AML-193 (cell line): ENCODE data around the gene RYR1.
A peak's percentile ranks its signal among the peaks of the same experiment; 100 is the strongest.
"Not testable (repeated sequence)": the region's sequence is repeated elsewhere in the genome, so short reads cannot be mapped to it uniquely, and the experiment has no call there.

Experiments
- DNase-seq, 2 experiments: peaks; one replicate each; lab custom pipeline; 2025; lab: John Stamatoyannopoulos, UW

RYR1 gene

DNA sequence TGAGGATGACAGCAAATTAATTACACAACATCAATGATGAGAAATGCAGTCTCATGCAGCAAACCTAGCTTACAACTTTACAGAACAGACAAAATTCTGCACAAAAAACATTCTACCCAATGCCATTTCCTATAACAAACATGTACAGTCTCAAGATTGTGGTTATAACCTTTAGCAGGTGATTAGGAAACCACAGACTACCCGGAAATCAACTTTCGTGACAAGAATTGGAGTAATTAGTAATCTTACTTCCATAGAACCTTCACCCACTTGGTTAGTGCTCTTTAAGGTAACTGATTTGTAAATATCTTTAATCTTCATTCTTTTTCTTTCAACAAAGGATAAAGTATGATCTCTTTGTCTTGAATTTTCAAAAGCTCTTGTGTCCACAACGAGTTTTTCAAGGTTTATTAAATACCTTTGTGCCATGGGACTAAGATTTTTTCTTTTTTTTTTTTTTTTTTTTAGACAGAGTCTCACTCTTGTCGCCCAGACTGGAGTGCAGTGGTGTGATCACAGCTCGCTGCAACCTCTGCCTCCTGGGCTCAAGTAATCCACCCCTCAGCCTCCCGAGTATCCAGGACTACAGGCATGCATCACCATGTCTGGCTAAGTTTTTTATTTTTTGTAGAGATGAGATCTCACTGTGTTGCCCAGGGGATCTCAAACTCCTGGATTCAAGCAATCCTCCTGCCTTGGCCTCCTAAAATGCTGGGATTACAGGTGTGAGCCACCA, 105.5 kb downstream of the RYR1 start:
- no peak for DNase-seq

DNA sequence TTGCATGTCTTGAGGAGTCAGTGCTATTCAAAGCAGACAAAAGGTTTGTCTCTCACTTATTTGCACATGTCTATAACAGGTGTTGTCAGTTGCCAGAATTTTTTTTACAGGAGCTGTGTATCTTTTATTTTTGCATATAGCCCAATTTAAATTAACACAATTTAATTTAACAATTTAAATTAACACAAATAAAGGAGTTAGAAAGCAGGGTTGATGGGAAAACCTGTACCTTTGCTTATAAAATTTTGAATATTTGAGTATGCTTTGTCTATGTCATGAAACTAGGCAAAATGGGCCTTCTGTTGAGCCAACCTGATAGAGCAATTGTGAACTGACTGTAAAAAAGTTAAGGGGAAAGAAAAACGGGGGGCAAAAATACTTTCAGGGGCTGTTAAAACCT, 106.3 kb downstream of the RYR1 start:
- no peak for DNase-seq

DNA sequence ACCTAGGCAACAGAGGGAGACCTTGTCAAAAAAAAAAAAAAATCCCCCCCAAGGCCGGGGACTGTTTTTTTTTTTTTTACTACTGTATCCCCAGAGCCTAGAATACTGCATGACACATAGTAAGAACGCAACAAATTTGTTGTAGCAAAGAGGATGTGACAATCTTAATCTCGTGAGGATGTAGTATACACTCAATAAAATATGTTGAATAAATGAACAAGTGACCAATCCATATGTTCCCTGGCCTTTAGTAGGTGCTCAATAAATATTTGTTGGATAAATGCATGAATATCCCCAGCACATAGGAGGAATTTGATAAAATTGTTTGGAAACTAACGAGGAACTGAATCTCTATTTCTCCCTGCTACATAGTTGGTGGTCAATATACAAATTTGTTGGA, 108.5 kb downstream of the RYR1 start:
- DNase-seq: no peak

DNA sequence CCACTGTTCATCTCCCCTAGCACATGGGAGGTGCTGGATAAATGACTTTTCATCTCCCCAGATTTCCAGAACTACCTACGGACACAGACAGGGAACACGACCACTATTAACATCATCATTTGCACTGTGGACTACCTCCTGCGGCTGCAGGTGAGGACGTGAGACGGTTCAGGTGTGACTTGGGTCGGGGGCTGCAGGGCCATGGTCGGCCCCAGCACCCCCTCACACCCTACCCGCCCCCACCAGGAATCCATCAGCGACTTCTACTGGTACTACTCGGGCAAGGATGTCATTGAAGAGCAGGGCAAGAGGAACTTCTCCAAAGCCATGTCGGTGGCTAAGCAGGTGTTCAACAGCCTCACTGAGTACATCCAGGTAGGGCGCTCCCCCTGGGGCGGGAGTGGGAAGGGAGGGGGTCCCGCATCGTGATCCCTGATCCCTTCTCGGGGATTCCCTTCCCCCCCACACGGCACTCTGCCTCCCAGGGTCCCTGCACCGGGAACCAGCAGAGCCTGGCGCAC, 109.9 kb downstream of the RYR1 start:
- no peak for DNase-seq

DNA sequence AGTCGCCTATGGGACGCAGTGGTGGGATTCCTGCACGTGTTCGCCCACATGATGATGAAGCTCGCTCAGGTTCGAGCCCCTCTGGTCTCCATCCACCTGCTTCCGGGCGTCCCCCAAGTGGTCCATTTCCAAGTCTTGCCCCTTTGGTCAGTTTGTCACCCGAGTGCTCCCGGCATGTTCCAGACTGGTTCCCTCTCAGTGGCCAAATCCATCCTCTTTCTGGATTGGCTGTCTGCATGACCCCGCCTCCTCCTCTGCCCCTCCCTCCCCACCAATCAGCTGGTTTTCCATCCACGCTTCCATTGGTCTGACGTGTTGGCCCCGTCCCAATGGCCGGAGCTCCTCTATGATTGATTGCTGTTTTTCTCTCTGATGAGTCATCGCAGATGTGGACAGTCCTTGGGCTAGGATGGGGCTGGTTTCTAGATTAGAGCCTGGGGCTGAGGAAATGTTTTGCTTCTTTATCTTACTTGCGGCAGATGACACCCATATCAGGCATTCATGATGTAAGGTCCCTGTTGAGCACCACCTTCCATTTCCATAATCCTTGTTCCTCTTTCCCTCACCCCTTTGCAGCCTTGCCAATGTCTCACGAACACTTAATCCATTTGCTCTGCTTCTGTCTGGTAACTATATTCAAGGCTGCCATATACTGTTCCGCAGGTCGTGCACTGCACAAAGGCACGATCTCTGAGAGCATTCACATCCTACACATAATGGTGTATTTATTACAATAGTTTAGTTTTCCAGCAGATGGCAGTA, 110.5 kb downstream of the RYR1 start:
- peak in 1 of 2 experiments; percentile 85 for DNase-seq

DNA sequence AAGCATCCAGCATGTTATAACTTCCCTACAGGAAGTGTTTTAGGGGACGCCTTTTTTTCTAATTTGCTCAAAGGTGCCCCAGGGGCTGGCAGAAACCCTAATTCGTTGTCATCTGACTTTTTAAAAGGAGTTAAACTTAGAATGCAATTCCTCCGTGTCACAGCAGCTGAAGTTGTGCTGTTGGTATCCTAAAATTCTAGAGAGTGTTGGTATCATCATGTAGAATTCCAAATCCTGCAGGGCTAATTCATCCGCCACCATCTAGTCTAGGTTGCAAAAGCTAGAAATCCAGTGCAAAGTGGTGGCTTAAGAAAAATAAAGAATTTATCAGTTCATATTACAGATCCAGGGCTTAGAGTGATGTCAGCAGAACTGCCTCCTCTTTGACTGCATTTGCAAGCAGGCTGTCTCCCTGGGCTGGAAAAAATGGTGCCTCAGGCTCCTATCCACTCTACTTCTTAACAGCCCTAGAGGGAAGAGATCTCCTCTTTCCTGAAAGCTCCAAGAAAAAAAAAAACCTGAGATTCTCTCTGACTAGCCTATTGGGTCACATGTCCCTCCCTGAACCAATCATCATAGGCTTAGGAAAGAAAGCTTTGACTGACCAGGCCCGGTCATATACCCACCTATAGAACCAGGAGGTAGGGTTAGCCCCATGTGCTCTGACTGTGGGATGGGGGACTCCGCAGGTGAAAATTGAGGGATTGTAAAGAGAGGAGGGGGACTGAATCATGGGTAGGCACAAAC, 111.3 kb downstream of the RYR1 start:
- peak in 1 of 2 experiments; percentile 68 for DNase-seq

DNA sequence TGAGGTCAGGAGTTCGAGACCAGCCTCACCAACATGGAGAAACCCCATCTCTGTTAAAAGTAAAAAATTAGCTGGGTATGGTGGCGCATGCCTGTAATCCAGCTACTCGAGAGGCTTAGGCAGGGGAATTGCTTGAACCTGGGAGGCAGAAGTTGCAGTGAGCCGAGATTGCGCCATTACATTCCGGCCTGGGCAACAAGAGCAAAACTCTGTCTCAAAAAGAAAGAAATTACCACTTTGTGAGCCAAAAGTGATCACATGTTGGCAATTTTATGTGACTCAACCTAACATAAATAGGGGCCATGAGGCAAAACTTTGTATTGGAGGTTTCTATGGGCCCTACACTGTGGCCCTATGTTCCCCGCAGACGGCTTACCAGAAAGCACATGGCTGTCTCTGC, 112.1 kb downstream of the RYR1 start:
- DNase-seq: no peak

DNA sequence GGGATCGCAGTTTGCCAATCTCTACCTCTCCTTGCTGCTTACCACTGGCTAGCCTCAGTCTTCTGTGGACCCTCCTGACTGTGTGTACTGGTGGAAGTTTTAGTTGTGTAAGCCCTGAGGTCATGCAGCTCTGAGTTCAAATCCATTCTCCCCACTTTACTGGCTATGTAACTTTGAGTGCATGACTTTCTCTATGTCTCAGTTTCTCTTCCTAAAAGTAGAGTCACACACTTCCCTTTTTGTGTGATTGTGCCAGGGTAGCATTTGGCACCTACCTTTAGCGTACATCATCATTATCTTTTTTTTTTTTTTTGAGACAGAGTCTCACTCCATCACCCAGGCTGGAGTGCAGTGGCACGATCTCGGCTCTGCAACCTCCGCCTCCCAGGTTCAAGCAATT, 113.9 kb downstream of the RYR1 start:
- DNase-seq: no peak

DNA sequence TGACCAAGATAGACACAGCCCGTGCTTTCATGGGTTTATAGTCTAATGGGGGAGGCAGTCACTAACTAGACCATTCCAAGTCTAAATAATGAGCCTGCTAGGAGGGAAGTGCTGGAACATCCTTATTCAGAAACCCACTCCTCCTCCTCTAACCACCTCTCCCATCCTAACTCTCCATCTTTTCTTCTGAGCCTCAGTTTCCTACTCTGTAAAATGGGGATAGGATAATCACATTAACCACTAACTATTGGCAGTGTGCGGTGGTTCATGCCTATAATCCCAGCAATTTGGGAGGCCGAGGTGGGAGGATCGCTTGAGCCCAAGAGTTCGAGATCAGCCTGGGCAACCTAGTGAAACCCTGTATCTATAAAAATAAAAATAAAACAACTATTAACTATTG, 115.6 kb downstream of the RYR1 start:
- DNase-seq: no peak

DNA sequence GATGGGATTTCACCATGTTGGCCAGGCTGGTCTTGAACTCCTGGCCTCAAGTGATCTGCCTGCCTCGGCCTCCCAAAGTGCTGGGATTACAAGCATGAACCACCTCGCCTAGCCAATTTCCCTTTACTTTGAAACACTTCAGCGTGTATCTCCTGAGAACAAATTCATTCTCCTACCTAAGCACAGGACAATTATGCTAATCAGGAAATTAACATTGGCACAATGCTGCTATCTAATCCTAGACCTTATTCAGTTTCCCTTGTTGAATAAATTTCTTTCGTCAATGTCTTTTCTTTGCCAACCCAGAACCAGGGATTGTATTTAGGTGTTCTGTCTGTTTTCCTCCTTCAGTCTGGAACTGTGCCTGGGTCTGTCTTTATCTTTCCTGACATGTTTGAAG, 116.5 kb downstream of the RYR1 start:
- no peak for DNase-seq

DNA sequence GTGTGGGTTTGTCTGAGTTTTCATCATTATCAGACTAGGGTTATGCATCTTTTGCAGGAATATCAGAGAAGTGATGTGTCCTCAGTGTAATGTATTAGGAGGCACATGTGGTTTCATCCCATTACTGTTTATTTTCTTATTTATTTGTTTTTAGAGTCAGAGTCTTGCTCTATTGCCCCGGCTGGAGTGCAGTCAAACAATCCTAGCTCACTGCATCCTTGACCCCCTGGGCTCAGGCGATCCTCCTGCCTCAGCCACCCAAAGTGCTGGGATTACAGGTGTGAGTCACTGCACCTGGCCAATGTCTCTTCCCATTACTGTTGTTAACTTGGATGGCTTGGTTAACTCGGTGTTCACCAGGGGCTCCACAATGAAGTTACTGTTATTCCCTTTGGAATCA, 116.9 kb downstream of the RYR1 start:
- DNase-seq: no peak

DNA sequence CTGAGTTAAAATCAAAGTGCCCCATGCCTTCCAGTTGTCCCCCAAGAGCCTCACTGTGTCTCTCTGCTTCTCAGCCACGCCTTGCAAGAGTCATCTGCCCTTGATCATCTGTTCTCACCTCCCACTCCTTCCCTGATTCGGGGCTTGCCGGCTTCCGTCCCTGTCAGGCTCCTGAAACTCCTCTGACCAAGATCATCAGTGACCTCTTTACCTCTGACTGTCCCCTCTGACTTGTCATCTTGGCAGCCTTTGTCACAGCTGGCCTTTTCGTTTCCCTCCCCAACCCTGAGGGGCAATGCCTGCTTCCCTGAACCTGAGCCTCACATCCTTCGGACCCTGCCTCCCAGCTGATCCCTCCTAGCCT, 117.9 kb downstream of the RYR1 start:
- DNase-seq: no peak

DNA sequence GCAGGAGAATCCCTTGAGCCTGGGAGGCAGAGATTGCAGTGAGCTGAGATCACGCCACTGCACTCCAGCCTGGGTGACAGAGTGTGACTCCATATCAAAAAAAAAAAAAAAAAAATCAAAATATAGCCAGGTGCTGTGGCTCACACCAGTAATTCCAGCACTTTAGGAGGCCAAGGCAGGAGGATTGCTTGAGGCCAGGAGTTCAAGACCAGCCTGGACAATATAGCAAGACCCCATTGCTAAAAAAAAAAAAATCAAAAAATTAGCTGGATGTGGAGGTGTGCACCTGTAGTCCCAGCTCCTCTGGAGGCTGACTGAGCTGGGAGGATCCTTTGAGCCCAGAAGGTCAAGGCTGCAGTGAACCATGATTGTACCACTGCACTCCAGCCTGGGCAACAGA, 119.7 kb downstream of the RYR1 start:
- DNase-seq: not testable (repeated sequence)

DNA sequence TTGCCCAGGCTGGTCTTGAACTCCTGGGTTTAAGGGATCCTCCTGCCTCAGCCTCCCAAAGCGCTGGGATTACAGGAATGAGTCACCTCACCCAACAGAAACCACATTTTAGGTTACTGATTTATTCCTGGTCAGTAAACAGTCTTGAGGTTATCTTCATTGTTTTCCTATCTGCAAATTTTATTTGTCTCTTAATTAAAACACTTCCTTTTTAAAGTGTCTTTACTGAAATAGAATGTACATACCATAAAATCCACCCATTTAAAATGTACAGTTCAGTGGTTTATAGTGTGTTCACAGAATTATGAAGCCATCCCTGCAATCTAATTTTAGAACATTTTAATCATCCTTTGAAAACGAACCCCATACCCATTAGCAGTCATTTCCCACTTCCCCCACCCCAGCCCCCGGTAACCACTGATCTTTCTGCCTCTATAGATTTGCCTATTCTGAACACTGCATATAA, 121.2 kb downstream of the RYR1 start:
- no peak for DNase-seq

DNA sequence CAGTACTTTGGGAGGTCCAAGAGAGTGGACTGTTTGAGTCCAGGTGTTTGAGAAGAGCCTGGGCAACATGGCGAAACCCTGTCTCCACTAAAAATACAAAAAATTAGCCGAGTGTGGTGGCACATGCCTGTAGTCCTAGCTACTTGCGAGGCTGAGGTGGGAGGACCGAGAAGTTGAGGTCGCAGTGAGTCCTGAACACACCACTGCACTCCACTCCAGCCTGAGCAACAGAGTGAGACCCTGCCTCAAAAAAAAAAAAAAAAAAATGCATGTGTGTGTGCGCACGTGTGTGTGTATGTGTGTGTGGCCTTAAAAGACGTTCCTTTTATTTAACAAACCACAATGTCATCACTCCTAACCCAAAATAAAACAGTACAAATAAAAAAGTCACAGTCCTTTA, 121.7 kb downstream of the RYR1 start:
- no peak for DNase-seq

DNA sequence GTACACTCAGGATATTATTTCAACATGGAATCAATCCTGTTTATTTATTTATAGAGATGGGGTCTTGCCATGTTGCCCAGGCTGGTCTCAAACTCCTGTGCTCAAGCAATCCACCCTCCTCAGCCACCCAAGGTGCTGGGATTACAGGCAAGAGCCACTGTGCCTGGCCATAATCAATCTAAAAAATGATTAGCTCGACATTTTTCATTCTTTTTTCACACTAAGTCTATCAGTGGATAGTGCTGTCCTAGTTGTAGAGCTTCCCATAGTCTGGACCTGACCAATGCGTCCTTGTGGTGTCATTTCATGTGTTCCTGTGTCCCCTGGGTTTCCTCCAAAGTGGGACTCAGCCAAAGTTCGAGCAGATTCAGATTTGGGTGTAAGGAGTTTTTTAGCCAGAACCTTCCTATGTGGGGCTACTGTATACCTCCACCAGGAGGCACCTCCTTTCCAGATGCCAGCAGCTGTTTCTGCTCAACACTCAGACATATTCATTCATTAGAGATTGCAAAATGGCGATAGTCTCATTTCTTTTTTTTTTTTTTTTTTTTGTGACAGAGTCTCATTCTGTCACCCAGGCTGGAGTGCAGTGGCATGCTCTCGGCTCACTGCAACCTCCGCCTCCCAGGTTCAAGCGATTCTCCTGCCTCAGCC, 123.2 kb downstream of the RYR1 start:
- DNase-seq: no peak

DNA sequence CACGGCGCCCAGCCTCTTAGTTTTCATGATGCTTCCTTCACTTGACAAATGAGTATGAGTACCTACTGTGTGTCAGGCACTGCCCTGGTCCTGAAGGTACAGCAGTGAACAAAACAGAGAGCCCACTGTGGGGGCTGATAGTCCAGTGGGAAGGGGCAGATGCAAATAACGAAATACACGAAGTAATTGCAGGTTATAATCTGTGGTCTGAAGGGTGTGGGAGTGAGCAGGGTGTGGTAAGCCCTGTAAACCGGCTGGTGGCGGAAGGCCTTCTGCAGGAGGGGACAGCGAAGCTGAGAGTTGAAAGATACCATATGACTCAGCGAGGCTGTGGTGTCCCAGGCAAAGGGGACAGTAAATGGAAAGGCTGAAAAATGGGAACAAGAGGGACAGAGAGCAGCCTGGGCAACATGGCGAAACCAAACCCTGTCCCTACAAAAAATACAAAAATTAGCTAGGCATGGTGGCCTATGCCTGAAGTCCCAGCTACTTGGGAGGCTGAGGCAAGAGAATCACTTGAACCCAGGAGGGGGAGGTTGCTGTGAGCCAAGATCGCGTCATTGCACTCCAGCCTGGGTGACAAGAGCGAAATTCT, 123.8 kb downstream of the RYR1 start:
- peak; percentile 59 to 60 for DNase-seq

DNA sequence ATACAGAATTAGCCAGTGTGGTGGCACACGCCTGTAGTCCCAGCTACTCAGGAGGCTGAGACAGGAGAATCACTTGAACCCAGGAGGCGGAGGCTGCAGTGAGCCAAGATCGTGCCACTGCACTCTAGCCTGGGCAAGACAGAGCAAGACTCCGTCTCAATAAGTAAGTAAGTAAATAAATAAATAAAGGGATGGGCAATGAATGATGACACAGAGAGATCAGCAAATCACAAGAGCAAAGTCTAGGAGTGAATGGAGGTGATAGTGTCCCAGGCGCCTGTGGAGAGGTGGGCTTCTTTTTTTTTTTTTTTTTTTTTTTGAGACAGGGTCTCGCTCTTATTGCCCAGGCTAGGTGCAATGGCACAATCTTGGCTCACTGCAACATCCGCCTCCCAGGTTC, 125.4 kb downstream of the RYR1 start:
- not testable (repeated sequence) for DNase-seq

DNA sequence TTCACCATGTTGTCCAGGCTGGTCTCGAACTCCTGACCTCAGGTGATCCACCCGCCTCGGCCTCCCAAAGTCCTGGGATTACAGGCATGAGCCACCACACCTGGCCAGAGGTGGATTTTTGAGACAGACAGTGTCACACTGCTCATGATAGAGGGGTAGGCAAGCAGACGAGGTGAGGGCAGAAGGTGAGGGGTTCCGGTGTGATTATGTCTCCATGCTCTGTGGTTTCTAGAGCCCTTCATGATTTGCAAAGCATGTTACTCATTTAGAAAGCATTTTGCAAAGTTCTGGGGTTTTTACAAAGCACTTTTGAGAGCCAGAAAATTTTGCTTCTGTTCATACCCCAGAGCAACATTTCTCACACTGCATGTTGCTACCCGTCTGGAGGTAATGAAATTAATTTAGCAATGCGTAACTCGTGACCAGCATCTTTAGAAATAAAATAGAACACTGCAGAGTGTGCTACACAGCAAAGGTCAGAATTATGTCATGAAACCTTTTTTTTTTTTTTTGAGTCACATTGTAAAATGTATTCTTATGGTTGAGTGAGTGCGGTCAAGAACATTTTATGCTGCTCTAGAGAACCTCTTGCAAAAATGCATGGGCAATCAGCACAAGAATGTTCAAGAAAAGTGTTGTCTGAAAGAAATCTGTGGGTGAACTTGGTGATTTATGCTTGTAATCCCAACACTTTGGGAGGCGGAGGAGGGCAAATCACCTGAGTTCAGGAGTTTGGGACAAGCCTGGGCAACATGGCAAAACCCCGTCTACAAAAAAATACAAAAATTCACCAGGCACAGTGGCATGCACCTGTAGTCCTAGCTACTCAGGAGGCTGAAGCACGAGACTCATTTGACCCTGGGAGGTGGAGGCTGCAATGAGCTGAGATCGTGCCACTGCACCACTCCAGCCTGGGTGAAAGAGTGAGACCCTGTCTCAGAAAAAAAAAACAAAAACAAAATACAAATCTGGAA, 126.2 kb downstream of the RYR1 start:
- no peak for DNase-seq

DNA sequence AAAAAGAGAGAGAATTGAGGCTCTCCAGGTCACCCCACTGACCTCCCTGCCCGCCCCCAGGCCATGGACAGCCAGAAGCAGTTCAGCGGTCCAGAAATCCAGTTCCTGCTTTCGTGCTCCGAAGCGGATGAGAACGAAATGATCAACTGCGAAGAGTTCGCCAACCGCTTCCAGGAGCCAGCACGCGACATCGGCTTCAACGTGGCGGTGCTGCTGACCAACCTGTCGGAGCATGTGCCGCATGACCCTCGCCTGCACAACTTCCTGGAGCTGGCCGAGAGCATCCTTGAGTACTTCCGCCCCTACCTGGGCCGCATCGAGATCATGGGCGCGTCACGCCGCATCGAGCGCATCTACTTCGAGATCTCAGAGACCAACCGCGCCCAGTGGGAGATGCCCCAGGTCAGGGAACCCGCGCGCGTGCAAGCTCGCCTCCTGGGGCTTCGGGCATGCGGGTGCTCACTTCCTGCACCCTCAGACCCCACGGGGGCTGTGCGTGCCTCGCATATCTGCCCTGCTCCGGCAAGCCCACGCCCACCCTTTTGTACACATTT, 127.6 kb downstream of the RYR1 start:
- no peak for DNase-seq
